Activated T-helper 9 cell treated with anti-CD3 and anti-CD28 coated beads, Interleukin-2, amount 50 U/mL, for 16 hours (primary cell): ENCODE measurements around the gene HERC3.

Experiments
- DNase-seq: peaks from one replicate; pipeline ENCODE4 v3.0.0-alpha.2; 2020; ENCODE audit warnings: low read depth

The HERC3 gene

GRCh38 chr4:88720451-88721428 lies 128.5 kb downstream of the HERC3 start:
- no peak for DNase-seq

- DNase-seq = no peak
Observed at GRCh38 chr4:88722276-88722780, 130.0 kb downstream of the HERC3 start.

DNA sequence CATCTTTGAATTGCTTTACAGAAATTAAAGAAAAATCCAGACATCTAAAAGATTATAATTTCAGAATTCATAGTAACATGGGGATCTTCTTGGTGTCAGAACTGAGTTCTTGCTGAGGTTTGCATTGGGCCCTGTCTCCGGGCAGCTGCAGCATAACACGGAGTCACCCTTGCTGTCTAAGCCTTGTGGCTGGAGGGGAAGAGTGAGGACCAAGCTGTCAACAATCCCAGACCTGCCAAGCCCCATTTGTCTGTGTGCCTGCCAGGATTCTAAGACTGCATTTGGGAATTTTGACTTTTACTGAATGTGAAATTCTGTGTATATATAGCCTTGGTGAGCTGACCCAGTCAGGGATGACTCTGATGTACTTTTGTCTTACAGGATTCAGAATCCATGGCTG lies 130.5 kb downstream of the HERC3 start:
- no peak for DNase-seq

DNA sequence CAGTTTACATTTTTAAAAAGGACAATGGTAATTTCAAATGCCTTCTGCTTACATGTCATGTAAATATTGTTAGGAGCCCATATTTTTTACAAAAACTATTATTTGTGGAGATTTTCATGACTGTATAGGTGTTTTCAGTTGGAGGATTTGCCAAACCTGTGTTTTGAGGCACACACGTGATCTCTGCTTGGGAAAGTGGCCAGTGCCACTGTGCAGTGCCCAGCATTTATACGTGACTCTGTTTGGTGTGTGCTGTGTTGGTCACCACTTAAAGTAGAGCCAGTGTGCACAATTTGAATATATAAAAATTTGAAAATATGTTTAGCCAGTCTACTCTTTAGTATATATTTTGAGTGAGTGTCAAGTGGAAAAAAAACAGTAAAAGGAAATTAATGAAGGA lies 132.1 kb downstream of the HERC3 start:
- DNase-seq = no peak

- no peak for DNase-seq
Observed at GRCh38 chr4:88725143-88725542, 132.9 kb downstream of the HERC3 start.

- no peak for DNase-seq
Observed at GRCh38 chr4:88725986-88726385, 133.7 kb downstream of the HERC3 start.

DNA sequence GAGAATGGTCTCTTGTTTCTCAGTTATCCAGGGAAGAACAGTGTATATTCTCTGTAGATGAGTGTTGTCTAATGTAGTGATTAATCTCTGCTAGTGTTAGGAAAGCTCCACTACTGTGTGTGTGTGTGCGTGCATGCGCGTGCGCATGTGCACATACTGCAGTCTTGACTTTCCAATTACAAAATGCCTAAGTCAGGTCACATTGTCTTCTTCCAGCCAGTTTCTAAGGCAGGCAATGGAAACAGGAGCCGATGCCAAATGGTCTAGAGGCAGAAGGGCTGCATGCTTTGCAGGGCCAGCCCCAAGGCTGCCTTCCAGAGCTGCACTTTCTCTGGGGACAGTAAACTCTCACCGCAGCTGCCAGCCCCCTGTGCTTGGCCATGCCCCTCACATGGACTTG lies 135.9 kb downstream of the HERC3 start:
- DNase-seq = no peak

GRCh38 chr4:88729146-88729760 lies 137.0 kb downstream of the HERC3 start:
- no peak for DNase-seq

- no peak for DNase-seq
Observed at GRCh38 chr4:88730811-88731210, 138.5 kb downstream of the HERC3 start.

GRCh38 chr4:88731381-88731780 lies 139.1 kb downstream of the HERC3 start:
- no peak for DNase-seq

DNA sequence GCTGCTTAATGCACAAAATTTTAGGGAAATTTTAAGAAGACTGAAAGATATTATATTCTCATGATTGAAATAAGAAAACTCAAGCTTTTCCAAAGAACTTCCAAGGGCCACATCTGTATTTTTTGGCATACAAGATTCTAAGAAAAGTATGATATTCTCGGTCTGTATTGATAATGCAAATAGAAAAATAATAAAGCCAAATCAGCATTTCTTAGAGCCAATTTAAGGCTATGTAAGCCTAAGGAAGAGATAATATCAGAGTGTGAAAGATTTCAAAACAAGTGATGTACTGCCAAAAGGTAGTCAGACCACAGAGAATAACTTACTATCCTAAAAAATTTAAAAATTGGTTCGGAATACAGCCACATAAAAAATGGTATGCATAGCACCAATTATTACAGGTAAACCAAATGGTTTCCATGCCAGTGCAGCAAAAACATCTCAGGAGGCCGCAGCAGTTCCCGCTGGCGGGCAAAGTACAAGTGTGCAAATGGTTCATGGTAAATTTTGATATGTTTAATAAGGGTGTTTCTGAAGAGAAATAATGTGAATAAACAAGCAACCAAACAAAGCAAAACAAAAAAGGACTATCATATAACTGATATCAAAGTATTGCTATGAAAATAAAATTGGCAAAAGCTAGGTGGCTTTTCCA lies 140.6 kb downstream of the HERC3 start:
- DNase-seq = no peak

GRCh38 chr4:88734403-88734949 lies 142.2 kb downstream of the HERC3 start:
- no peak for DNase-seq

DNA sequence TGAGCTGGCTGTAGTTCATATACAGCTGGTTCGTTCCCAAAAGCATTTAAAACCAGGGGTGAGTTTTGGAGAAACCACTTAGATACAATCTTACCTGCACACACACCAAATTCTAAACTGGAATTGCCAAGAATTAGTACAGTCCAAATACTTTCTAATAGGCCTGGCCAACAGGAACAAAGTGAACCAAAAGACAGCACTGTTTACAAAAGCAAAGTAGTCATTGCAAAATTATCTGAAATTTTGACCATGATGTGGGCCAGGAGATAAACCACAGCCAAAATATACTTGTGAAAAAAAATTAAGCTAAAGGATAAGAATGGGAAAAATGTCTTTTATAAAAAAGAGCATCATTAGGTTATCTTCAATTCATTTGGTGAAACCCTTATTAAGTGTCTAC lies 143.3 kb downstream of the HERC3 start:
- no peak for DNase-seq

- DNase-seq = no peak
Observed at GRCh38 chr4:88736264-88736663, 144.0 kb downstream of the HERC3 start.

DNA sequence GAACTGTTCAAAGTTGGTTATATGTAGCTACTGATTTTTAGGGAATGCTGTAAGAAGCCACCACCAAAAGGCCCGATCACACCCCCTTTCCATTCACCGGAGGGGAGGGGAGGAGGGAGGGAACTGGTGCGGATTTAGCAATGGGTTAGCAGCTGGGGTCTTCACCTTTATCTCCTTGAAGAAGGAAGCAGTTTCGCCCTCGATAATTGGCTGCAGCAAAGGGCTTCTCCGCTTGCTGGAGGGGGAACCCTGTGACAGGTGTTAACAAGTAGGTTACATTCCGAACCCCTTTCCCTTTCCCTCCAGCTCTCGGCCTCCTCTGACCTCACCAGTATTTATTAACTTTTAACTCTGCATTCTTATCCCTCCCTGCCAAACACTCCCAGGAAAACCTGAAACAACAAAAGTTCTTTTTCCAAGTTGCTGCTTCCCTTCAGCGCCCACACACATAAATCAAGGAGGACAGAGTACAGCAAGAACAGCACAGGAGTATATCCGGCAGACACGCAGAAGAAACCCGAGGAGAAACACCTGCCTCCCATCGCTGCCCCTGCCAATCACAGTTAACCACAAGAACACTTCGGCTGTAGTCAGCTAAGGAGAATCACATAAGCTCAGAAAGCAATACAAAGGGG lies 145.1 kb downstream of the HERC3 start:
- DNase-seq = no peak

GRCh38 chr4:88738180-88738579 lies 145.9 kb downstream of the HERC3 start:
- DNase-seq = no peak

- no peak for DNase-seq
Observed at GRCh38 chr4:88742561-88742960, 150.3 kb downstream of the HERC3 start.

GRCh38 chr4:88743696-88744095 lies 151.4 kb downstream of the HERC3 start:
- DNase-seq = no peak

DNA sequence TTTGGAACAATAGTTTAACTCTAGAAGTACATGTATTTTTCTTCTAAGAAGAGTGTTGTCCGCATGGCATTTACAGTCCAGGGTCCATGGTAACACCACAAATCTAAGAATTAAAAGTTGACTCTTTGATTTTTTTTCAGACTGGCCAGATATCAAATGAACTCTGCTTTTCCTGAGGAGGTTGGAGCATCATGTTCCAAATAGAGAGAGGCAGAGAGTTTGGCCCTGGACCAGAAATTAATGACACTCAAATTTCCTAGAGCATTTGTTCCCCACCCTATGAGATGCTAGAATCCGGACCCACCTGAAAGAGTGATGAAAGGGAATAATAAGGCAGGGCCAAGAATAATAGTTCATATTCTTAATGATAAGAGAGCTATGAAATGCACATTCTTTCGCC lies 152.3 kb downstream of the HERC3 start:
- DNase-seq = no peak

- DNase-seq = no peak
Observed at GRCh38 chr4:88745175-88745574, 152.9 kb downstream of the HERC3 start.

- no peak for DNase-seq
Observed at GRCh38 chr4:88745581-88746163, 153.4 kb downstream of the HERC3 start.

DNA sequence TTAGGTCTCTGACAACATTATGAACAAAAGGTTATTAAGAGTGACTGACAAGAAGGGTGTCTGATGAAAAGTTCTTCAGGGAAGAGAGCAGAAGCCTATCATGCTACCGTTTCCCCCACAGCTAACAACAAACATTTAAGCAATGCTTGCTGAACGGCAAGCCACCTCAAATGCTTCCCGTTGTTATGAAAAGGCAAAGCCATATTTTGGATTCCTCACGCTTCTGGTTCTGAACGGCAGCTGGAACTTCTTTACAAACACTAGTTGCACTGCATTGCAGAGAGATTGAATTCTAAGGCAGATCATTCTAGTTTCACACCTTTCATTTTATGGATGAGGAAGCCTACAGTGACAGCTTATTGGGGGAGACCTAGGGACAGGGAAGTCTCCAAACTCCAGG lies 153.9 kb downstream of the HERC3 start:
- DNase-seq = no peak
